Stimulated activated CD4-positive, alpha-beta T cell treated with anti-CD3 and anti-CD28 coated beads, Interleukin-12 subunit alpha, Interleukin-12 subunit beta, amount 100 ng/mL, for 48 hours (primary cell): ENCODE data around the gene CCR7.

Experiments
- DNase-seq, 3 donors: peaks; one replicate each; pipeline ENCODE4 v3.0.0-alpha.2; 2020; ENCODE audit warnings: low read depth in 2 of 3, low spot score in 1 of 3

Gene CCR7

GRCh38 chr17:40564883-40565768, at the start of gene CCR7:
Gene CCR7, minus strand, starts transcription at chr17:40565472. Its CDS starts 63 bp downstream, at chr17:40565409.
- DNase-seq = peak in 2 of 3 donors; percentile 67

GRCh38 chr17:40614431-40615067, 49.3 kb upstream of the CCR7 start:
- DNase-seq = no peak

GRCh38 chr17:40613467-40614154, 48.3 kb upstream of the CCR7 start:
- no peak for DNase-seq

- peak in 1 of 3 donors; percentile 50 for DNase-seq
Measured at GRCh38 chr17:40612599-40613244, 47.5 kb upstream of the CCR7 start.

- no peak for DNase-seq
Measured at GRCh38 chr17:40611840-40612474, 46.7 kb upstream of the CCR7 start.

- DNase-seq = no peak
Measured at GRCh38 chr17:40610359-40610758, 45.1 kb upstream of the CCR7 start.

GRCh38 chr17:40608061-40608581, 42.8 kb upstream of the CCR7 start:
- DNase-seq = no peak

- no peak for DNase-seq
Measured at GRCh38 chr17:40607641-40608040, 42.4 kb upstream of the CCR7 start.

- DNase-seq = no peak
Measured at GRCh38 chr17:40606548-40607353, 41.5 kb upstream of the CCR7 start.

- DNase-seq = peak; percentile 54 to 71 (median 62)
Measured at GRCh38 chr17:40605306-40605705, 40.0 kb upstream of the CCR7 start.

- DNase-seq = no peak
Measured at GRCh38 chr17:40604327-40605080, 39.2 kb upstream of the CCR7 start.

- peak; percentile 67 to 78 (median 67) for DNase-seq
Measured at GRCh38 chr17:40602445-40603443, 37.5 kb upstream of the CCR7 start.

GRCh38 chr17:40600486-40601046, 35.3 kb upstream of the CCR7 start:
- DNase-seq = no peak

GRCh38 chr17:40599468-40599763, 34.1 kb upstream of the CCR7 start:
- no peak for DNase-seq

- DNase-seq = peak; percentile 71 to 80 (median 72)
Measured at GRCh38 chr17:40598619-40599467, 33.6 kb upstream of the CCR7 start.

- DNase-seq = no peak
Measured at GRCh38 chr17:40598301-40598618, 33.0 kb upstream of the CCR7 start.
